ENCODE data around the gene DEDD. TPM values are rescaled to one million over a fixed set of nuclear protein-coding genes. Genes with fewer than 3 reads are reported as not detected.
A peak's percentile ranks its signal among the peaks of the same experiment; 100 is the strongest.

Gene DEDD
- polyA plus RNA-seq, 1 experiment = 34.9 TPM

GRCh38 chr1:161164901-161165610 is 32.6 kb upstream of the DEDD start:
- Histone ChIP-seq H3K27me3 (ENCODE audit: control insufficient read depth, insufficient read depth, low read length) (no peaks in the 10 kb centered on the region), H3K27ac (ENCODE audit: low read depth, low read length) (peak overlapping the region; percentile 93), H3K9me3 (ENCODE audit: control insufficient read depth, insufficient read depth, low read length) (no peaks in the 10 kb centered on the region; the same call in 1 of the 2 replicates), H3K4me3 (ENCODE audit: low read depth, low read length) (peak overlapping the region; percentile 86; the same call in 1 of the 2 replicates)
- DNase-seq (ENCODE audit: low read depth, low spot score) = no peak
- no peak for TF ChIP-seq CTCF (IDR thresholded peaks at IDR 0.05; ENCODE audit: low read depth, low read length)
- ChIA-PET POLR2A (interaction anchor here (0.6 to 1.3 kb wide), 6 partner anchors 11 to 120 kb away, joined by 3 to 4 read pairs (median 3); partner anchors contain the start of genes ADAMTS4, NDUFS2 and USF1), CTCF (interaction anchor here (0.6 to 2.6 kb wide), 19 partner anchors 8 to 219 kb away, joined by 3 to 24 read pairs (median 5); partner anchors contain the start of genes APOA2, KLHDC9, TOMM40L and UFC1)

- Histone ChIP-seq H3K9me3 (ENCODE audit: control insufficient read depth, insufficient read depth, low read length) (no peaks in the 10 kb centered on the region; the same call in 1 of the 2 replicates), H3K4me3 (ENCODE audit: low read depth, low read length) (no peak overlapping the region), H3K27ac (ENCODE audit: low read depth, low read length) (no peak overlapping the region), H3K27me3 (ENCODE audit: control insufficient read depth, insufficient read depth, low read length) (no peaks in the 10 kb centered on the region)
- no peak for TF ChIP-seq CTCF (IDR thresholded peaks at IDR 0.05; ENCODE audit: low read depth, low read length)
- no peak for DNase-seq (ENCODE audit: low read depth, low spot score)
- CTCF ChIA-PET = interaction anchor here (0.8 to 2.6 kb wide), 2 partner anchors 30 to 62 kb away, joined by 4 to 18 read pairs; partner anchors contain the start of gene TOMM40L
- POLR2A ChIA-PET = no interaction called here
These were observed 31.3 kb upstream of the DEDD start for GRCh38 chr1:161163793-161164192.

- H3K27ac ChIP-seq (ENCODE audit: low read depth, low read length) = no peak overlapping the region
- no peak for DNase-seq (ENCODE audit: low read depth, low spot score)
- no peaks in the 10 kb centered on the region for H3K27me3 ChIP-seq (ENCODE audit: control insufficient read depth, insufficient read depth, low read length)
- TF ChIP-seq CTCF (IDR thresholded peaks at IDR 0.05; ENCODE audit: low read depth, low read length) = no peak
- ChIA-PET POLR2A (no interaction called here), CTCF (no interaction called here)
- H3K4me3 ChIP-seq (ENCODE audit: low read depth, low read length) = no peak overlapping the region
- H3K9me3 ChIP-seq (ENCODE audit: control insufficient read depth, insufficient read depth, low read length) = no peaks in the 10 kb centered on the region; the same call in 1 of the 2 replicates
These were observed 30.3 kb upstream of the DEDD start for GRCh38 chr1:161162806-161163205.

GRCh38 chr1:161162052-161162451 is 29.6 kb upstream of the DEDD start:
- no peak overlapping the region for H3K4me3 ChIP-seq (ENCODE audit: low read depth, low read length)
- no peak for TF ChIP-seq CTCF (IDR thresholded peaks at IDR 0.05; ENCODE audit: low read depth, low read length)
- DNase-seq (ENCODE audit: low read depth, low spot score) = no peak
- ChIA-PET CTCF (interaction anchor here (0.8 kb wide), 1 partner anchor 81 kb away, joined by 3 read pairs; no protein-coding TSS in a partner anchor), POLR2A (no interaction called here)
- no peak overlapping the region for H3K27ac ChIP-seq (ENCODE audit: low read depth, low read length)
- H3K27me3 ChIP-seq (ENCODE audit: control insufficient read depth, insufficient read depth, low read length) = no peaks in the 10 kb centered on the region
- H3K9me3 ChIP-seq (ENCODE audit: control insufficient read depth, insufficient read depth, low read length) = no peaks in the 10 kb centered on the region; the same call in 1 of the 2 replicates

- H3K27me3 ChIP-seq (ENCODE audit: control insufficient read depth, insufficient read depth, low read length) = no peaks in the 10 kb centered on the region
- no peak overlapping the region for H3K27ac ChIP-seq (ENCODE audit: low read depth, low read length)
- H3K4me3 ChIP-seq (ENCODE audit: low read depth, low read length) = no peak overlapping the region
- TF ChIP-seq CTCF (IDR thresholded peaks at IDR 0.05; ENCODE audit: low read depth, low read length) = no peak
- CTCF ChIA-PET = interaction anchor here (0.8 kb wide), 1 partner anchor 81 kb away, joined by 3 read pairs; no protein-coding TSS in a partner anchor
- DNase-seq (ENCODE audit: low read depth, low spot score) = no peak
- POLR2A ChIA-PET = no interaction called here
- no peaks in the 10 kb centered on the region; the same call in 1 of the 2 replicates for H3K9me3 ChIP-seq (ENCODE audit: control insufficient read depth, insufficient read depth, low read length)
These were observed 29.2 kb upstream of the DEDD start for GRCh38 chr1:161161652-161162051.

Measured in AG04450 (cell line).